CMK (cell line): ENCODE results near the gene OR6C70.
"Not testable (repeated sequence)": the region's sequence is repeated elsewhere in the genome, so short reads cannot be mapped to it uniquely, and the experiment has no call there.

Experiments
- DNase-seq: peaks from one replicate; pipeline ENCODE4 v3.0.0-alpha.2; 2010; ENCODE audit warnings: low read depth

Gene OR6C70

DNA sequence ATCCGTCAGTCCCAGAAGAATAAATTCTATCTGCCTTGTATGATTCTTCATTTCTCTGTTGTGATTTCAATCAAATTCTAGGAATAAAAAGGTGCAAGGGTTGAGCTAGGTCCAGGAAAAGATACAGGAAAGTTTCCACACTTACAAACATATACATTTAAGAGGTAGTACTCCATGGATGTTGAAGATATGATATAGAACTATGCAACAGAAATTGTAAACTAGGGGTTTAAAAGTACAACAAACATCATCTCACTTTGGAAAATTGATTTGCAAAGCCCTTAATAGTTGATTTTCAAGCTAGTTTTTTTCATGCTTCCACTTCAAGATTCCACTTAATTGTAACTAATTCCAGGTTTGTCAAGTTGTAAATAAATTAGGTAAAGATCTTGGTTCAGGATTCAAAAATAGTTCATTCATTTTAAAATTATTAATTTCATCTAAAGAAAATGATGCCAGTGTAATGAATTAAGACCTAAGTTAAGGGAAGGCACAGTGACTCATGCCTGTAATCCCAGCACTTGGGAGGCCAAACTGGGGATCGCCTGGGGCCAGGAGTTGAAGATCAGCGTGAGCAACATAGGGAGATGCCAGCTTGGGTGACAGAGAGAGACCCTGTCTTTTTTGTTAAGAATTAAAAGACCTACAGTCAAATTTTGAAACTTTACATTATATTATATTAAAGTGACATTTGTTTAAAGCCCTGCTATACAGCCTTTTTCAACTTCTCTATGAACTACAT is at the start of gene OR6C70:
TSS of gene OR6C70 (minus strand) at position 51 of the 742 bp plus-strand sequence. CDS start at position 51, 0 bp downstream.
- no peak for DNase-seq

DNA sequence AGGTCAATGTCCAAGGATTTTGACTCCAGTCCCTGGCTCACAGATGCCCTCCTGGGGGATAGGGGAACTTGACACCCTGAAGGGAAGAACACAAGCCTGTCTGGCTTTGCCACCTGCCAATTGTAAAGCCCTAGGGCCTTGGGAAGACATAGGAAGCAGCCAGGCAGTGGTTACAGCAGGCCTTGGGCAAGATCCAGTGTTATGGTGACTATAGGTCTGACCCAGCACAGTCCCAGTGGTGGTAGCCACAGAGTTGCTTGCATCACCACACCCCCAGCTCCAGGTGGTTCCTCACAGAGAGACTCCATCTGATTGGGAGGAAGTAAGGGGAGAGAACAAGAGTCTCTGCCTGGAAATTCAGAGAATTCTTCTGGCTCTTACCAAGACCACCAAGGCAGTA is 46.5 kb upstream of the OR6C70 start:
- no peak for DNase-seq

DNA sequence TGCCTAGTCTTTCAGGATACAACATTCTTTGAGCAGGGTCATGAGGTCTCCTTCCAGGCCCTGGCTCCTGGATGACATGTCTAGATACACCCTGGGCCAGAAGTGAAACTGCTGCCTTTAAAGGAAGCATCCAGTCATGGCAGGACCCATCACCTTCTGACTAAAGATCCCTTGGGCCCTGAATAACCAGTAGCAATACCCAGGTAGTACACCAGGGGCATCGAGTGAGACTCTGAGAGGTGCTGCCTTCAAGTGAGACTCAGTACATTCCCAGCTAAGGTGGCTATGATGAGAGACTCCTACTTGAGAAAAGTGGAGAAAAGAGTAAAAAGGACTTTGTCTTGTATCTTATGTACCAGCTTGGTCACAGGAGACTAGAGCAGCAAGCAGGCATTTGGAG is 45.8 kb upstream of the OR6C70 start:
- no peak for DNase-seq

DNA sequence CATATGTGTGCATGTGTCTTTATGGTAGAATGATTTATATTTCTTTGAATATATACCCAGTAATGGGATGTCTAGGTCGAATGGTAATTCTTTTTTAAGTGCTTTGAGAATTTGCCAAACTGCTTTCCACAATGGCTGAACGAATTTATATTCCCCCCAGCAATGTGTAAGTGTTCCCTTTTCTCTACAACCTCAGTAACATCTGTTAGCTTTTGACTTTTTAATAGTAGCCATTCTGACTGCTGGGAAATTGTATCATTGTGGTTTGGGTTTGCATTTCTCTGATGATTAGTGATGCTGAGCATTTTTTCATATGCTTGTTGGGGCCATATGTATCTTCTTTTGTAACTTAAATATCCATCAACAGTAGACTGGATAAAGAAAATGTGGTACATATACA is 31.7 kb upstream of the OR6C70 start:
- DNase-seq, result no peak

DNA sequence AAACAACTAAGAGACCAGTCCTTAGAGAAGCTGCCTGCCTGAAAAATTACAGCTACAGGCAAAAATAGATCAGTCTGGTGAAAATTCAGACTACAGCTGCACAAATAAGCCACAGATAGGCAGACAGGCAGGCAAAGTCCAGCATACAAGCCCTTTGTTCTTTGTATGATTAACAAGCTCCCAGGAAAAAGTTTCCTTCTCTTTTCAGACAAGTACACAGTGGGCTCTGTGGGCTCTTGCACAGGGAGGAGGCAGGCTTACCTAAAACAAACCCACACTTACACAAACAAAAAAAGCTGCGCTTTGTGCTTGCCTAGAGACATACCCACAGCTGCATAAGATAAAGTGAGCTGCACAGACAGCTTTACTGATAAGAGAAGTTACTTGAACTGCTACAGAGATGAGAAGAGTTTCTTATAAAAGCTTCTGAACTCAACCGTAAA is 29.9 kb upstream of the OR6C70 start:
- DNase-seq, result no peak

DNA sequence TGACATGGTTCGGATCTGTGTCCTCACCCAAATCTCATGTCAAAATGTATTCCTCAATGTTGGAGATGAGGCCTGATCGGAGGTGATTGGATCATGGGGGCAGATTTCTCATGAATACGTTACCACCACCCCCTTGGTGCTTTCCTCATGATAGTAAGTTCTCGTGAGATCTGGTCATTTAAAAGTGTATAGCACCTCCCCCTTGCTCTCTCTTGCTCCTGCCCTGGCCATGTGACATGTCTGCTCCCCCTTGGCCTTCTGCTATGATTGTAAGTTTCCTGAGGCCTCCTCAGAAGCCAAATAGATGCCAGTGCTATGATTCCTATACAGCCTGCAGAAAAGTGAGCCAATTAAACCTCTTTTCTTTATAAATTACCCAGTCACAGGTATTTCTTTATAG is 29.3 kb upstream of the OR6C70 start:
- DNase-seq, result no peak

DNA sequence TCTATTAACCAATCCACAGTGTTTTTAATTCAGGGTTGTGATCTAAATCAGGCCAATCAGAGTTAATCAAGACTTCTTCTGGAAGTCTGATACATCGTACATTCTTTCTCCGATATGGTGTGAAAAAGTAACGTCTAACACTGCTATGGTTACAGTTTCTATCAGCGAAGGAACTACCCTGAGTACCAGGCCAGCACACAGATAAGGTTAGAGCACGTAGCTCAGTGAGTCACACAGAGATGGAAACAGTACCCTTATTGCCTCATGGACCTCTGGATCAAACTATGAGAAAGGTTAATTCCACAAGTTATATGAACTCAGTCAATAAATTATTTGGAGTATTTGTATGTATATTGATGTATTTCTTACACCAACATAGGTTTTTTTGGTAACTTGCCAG is 25.6 kb upstream of the OR6C70 start:
- no peak for DNase-seq

DNA sequence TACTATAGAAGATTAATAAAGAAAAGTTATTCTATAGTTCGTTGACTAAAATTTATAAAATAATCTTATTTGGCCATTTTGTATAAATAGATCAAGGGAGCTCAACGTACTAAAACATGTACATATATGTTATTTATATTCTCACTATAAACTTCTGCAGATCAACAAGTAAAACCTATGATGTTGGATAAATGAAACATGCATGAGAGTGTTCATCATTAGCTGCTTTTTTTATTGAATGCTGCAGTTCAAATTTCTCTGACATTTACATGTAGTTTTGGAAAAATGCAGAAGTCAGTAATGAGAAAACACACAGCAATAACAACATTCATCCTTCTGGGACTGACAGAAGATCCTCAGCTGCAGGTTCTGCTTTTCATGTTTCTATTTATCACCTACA is 22.1 kb upstream of the OR6C70 start, which contains the start of gene OR6C68:
TSS of gene OR6C68 (plus strand) at position 301 of the 400 bp plus-strand sequence. CDS start at position 301, 0 bp downstream.
- DNase-seq, result no peak

DNA sequence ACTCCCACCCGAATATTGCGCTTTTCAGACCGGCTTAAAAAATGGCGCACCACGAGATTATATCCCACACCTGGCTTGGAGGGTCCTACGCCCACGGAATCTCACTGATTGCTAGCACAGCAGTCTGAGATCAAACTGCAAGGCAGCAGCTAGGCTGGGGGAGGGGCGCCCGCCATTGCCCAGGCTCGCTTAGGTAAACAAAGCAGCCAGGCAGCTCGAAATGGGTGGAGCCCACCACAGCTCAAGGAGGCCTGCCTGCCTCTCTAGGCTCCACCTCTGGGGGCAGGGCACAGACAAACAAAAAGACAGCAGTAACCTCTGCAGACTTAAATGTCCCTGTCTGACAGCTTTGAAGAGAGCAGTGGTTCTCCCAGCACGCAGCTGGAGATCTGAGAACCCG is 14.3 kb upstream of the OR6C70 start:
- DNase-seq, result not testable (repeated sequence)

DNA sequence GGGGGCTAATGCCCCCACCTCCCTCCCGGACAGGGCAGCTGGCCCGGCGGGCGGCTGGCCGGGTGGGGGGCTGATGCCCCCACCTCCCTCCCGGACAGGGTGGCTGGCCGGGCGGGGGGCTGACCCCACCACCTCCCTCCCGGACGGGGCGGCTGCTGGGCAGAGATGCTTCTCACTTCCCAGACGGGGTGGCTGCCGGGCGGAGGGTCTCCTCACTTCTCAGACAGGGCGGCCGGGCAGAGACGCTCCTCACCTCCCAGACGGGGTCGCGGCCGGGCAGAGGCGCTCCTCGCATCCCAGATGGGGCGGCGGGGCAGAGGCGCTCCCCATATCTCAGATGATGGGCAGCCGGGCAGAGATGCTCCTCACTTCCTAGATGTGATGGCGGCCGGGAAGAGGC is 9.2 kb upstream of the OR6C70 start:
- DNase-seq, result not testable (repeated sequence)

DNA sequence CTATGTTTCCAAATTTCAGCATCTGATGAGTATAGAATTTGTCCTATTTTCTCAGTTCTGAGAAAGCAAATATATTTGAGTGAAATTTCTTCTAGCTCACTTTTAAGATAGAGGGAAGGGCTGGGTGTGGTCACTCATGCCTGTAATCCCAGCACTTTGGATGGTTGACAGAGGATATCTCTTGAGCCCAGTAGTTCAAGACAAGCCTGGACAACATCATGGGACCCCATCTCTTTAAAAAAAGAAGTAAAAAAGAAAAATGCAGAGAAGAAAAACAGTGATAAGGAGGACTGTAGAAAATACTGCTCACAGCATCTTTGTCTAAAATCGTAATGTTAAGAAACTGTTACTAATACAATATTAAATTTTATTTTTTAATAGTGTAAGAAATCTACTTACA is 2.3 kb upstream of the OR6C70 start:
- DNase-seq, result no peak

DNA sequence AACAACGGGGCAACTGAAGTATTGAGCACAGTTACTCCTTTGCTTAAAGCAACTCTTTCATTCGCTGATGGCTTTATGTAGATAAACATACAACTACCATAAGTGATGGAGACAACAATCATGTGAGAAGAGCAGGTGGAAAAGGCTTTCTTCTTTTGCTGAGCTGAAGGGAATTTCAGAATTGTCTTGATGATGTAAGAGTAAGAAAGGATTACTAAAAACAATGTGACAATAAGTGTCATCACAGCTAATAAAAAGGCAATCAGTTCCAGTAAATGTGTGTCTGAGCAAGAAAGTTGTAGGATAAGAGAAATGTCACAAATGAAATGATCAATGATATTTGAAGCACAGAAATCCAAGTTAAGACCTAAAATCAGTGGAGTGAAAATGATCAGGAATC is 647 bp downstream of the OR6C70 start:
- DNase-seq, result no peak

DNA sequence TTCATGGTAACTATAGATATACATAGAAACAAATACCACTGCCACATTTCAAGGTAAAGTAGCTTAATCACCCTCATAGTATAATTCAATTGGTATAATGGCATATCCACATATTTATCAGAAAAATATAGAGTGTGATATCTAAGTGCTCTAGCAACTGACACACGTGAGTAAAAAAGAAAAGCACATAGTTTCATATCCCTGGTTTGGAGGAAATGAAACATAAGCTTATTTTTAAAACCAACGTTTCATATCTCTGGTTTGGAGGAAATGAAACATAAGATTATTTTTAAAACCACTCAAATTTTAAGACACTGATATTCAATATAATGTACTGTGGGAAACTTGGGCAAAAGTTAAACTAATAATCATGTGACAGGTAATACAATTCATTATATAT is 2.1 kb downstream of the OR6C70 start:
- DNase-seq, result no peak

DNA sequence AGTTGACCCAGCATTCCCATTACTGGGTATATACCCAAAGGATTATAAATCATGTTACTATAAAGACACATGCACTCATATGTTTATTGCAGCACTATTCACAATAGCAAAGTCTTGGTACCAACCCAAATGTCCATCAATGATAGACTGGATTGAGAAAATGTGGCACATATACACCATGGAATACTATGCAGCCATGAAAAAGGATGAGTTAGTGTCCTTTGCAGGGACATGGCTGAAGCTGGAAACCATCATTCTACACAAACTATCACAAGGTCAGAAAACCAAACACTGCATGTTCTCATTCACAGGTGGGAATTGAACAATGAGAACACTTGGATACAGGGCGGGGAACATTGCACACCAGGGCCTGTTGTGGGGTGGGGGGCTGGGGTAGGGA is 5.0 kb downstream of the OR6C70 start:
- DNase-seq, result not testable (repeated sequence)

DNA sequence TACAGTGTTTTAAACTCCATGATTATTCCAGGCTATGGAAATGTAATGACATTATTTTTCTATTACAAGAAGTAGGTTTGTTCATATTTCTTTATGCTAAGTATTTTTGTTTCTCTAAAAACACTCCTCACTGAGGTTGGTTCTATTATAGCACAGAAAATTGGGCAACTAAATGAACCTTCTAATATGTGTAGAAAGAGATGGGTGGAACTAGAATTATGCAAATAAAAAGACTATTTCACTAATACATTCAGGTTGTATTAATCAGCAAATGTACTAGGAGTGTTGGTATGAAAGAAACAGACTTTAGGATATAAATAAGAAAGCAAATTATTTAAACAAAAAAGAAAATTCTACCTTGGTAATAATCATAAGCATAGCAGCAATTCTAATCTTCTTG is 21.1 kb downstream of the OR6C70 start:
- no peak for DNase-seq

DNA sequence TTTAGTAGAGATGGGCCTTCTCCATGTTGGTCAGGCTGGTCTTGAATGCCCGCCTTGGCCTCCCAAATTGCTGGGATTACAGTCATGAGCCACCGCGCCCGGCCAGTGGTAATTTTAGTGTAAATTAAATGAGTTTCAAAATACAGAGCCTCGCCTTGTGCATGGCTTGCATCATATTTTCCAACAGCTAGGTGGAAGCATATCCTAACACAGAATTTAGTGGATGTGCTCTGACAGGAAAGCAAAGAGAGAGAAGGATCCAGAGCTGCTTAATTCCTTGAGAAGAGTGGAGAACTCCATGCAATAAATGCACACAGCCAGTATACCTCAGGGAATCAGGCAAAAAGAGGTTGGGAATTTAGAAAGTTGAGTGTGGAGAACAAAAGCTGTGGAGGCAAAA is 23.6 kb downstream of the OR6C70 start:
- DNase-seq, result no peak

DNA sequence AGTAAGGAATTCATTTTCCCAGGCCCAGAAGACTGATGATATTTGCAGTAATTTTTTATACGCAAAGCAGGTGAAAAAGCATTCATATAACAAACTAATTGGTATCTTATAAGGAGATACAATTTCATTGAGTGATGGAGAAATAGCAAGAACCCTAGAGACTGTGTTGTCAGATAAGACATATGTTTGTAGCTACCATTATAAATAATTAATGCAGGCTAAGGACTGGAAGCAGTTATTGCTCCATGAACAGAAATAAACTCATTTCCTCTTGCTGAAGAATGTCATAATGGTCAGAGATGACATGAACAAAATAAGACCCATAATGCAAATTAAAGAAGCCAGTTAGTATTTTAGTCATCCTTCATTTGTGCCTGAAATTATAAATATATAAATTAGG is 24.6 kb downstream of the OR6C70 start:
- no peak for DNase-seq

DNA sequence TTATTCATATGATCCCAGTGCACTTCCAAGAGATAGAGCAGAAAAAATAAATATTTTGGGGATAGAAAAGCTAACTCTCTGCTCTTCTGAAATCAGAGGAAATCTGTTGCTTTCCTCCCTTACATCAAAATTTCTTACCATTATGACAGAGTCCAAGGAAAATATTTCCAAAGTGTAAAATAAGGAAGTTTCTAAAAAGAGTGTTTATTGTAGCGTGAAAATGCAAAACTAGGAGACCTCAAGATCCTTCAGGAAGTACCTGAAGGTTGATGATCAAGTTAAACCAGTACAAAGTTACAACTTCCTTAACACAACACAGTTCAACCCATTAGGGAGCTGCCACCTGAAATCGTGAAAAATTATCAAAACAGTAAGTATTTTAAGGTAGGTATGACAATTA is 26.2 kb downstream of the OR6C70 start, which contains the start of gene OR6C2:
TSS of gene OR6C2 (plus strand) at position 301 of the 400 bp plus-strand sequence. CDS start 8,138 bp downstream, outside the sequence.
- no peak for DNase-seq

DNA sequence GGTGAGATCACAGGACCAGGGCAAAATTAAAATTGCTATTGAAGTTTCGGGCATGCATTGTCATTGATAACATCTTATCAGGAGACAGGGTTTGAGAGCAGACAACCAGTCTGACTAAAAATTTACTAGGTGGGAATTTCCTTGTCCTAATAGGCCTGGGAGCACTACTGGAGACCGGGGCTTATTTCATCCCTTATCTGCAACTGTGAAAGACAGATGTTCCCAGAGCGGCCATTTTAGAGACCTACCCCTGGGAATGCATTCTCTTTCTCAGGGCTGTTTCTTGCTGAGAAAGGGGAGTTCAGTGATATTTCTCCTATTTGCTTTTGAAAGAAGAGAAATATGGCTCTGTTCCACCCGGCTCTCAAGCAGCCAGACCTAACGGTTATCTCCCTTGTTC is 28.7 kb downstream of the OR6C70 start:
- not testable (repeated sequence) for DNase-seq

DNA sequence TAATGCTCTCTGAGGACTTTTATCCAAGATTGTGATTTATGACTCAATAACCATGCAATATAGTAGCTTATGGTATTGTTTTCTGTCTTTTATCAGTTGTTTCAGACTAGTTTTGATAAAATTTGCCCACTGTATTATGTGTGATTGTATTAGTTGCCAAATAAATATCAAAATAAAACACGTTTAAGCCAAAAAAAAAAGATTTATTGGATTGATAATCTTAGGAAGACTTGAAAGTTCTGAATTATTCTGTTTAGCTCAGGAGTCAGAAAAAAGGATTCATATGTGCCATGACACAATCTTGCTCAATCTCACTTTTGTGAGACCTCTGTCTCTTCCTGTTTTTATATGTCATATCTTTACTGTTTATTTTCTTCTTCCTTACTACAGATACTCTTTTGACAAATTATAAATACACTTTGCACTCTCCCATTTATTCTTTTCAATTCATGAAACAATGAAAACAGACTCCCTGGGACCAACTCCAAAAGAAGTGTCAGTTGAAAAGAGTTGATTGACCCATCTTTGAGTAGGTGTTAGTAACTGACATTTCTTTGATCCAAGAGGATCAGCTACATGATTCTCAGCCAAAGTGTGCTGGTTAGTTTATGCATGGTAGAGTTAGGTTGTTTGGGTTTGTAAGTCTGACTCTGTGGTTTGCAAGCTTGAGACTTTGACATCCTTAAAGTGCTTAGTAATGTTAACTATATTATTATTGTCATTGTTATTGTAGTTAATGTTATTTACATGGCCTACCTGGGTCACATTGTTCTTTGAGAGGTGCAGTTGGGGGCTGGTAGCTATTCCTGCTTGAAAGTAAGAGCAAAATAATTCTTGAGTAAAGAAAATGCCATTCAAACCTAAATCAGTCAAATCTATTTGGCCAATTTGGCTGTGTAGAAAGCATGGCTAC is 41.4 kb downstream of the OR6C70 start:
- DNase-seq, result no peak

DNA sequence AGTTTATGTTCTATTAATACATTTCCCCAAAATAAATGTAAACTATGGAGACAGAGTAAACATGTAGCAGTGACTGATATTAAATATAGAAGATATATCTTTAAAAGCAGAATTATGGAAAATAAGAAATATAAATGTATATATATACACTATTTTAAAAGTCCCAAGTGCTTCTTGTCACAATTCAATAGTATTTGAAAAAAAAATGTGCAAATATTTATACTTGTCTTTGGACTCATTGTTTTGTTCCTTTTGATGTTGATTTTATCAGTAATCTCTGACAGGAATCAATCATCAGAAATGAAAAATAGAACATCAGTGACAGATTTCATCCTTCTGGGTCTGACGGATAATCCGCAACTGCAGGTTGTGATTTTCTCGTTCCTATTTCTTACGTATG is 44.0 kb downstream of the OR6C70 start, which contains the start of gene OR6C76:
TSS of gene OR6C76 (plus strand) at position 301 of the 400 bp plus-strand sequence. CDS start at position 301, 0 bp downstream.
- no peak for DNase-seq

DNA sequence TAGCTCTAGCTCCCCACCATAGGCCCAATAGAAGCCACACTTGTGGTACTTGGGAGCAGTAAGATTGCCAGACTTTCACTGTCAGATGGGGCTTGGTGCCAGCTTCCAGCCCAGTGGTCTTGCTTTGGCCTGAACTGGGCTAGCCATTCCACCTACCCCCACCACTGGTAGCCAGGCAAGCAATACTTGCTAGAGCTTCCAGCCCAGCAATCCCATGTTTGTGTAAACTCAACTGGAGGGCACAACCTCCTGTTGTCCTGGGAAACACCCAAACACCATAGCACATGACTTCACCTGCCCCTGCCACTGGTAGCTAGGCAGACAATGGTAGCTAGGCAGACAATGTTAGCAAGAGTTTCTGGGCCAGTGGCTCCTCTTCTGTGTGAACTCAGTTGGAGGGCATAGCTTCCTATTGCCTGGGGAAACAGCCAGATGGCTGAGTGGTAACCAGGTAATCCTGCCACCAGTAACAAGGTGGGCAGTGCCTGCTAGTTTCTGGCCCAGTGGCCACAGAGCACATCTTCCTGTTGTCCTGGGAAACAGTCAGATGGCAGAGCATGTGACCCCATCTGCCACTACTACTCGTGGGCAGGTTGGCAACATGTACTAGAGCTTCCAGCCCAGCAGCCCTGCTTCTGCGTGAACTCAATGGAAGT is 49.5 kb downstream of the OR6C70 start:
- DNase-seq, result no peak
